ENCODE data around the gene RBM19.

The RBM19 gene

GRCh38 chr12:113899042-113899560 lies 67.0 kb downstream of the RBM19 start:
- DNase-seq, result no peak

GRCh38 chr12:113898466-113898865 lies 67.7 kb downstream of the RBM19 start:
- no peak for DNase-seq

- DNase-seq, result no peak
These were observed 68.7 kb downstream of the RBM19 start for GRCh38 chr12:113897406-113897805.

- DNase-seq, result no peak
These were observed 69.3 kb downstream of the RBM19 start for GRCh38 chr12:113896841-113897240.

GRCh38 chr12:113896194-113896593 lies 69.9 kb downstream of the RBM19 start:
- no peak for DNase-seq

GRCh38 chr12:113895176-113895575 lies 70.9 kb downstream of the RBM19 start:
- no peak for DNase-seq

- no peak for DNase-seq
These were observed 71.4 kb downstream of the RBM19 start for GRCh38 chr12:113894697-113895096.

- no peak for DNase-seq
These were observed 72.9 kb downstream of the RBM19 start for GRCh38 chr12:113893221-113893620.

- no peak for DNase-seq
These were observed 73.6 kb downstream of the RBM19 start for GRCh38 chr12:113892556-113892955.

- DNase-seq, result no peak
These were observed 74.2 kb downstream of the RBM19 start for GRCh38 chr12:113891739-113892520.

GRCh38 chr12:113891167-113891692 lies 74.9 kb downstream of the RBM19 start:
- DNase-seq, result no peak

- no peak for DNase-seq
These were observed 76.1 kb downstream of the RBM19 start for GRCh38 chr12:113889891-113890581.

- no peak for DNase-seq
These were observed 77.0 kb downstream of the RBM19 start for GRCh38 chr12:113889076-113889475.

GRCh38 chr12:113888435-113888834 lies 77.7 kb downstream of the RBM19 start:
- no peak for DNase-seq

- no peak for DNase-seq
These were observed 78.2 kb downstream of the RBM19 start for GRCh38 chr12:113887906-113888305.

- no peak for DNase-seq
These were observed 79.4 kb downstream of the RBM19 start for GRCh38 chr12:113886721-113887120.

GRCh38 chr12:113884392-113884791 lies 81.7 kb downstream of the RBM19 start:
- no peak for DNase-seq

- DNase-seq, result no peak
These were observed 83.4 kb downstream of the RBM19 start for GRCh38 chr12:113882690-113883089.

GRCh38 chr12:113880988-113881962 lies 84.8 kb downstream of the RBM19 start:
- DNase-seq, result no peak

- DNase-seq, result no peak
These were observed 85.8 kb downstream of the RBM19 start for GRCh38 chr12:113880326-113880725.

- DNase-seq, result no peak
These were observed 86.5 kb downstream of the RBM19 start for GRCh38 chr12:113879658-113880057.

GRCh38 chr12:113877607-113878006 lies 88.5 kb downstream of the RBM19 start:
- no peak for DNase-seq

GRCh38 chr12:113876160-113876559 lies 90.0 kb downstream of the RBM19 start:
- no peak for DNase-seq

Data from kidney glomerular epithelial cell (primary cell).